Amniotic epithelial cell (primary cell): ENCODE results near the gene MAP4K5.

Experiments
- DNase-seq: peaks from one replicate; pipeline ENCODE4 v3.0.0-alpha.2; 2010; ENCODE audit warnings: low read depth

The MAP4K5 gene

DNA sequence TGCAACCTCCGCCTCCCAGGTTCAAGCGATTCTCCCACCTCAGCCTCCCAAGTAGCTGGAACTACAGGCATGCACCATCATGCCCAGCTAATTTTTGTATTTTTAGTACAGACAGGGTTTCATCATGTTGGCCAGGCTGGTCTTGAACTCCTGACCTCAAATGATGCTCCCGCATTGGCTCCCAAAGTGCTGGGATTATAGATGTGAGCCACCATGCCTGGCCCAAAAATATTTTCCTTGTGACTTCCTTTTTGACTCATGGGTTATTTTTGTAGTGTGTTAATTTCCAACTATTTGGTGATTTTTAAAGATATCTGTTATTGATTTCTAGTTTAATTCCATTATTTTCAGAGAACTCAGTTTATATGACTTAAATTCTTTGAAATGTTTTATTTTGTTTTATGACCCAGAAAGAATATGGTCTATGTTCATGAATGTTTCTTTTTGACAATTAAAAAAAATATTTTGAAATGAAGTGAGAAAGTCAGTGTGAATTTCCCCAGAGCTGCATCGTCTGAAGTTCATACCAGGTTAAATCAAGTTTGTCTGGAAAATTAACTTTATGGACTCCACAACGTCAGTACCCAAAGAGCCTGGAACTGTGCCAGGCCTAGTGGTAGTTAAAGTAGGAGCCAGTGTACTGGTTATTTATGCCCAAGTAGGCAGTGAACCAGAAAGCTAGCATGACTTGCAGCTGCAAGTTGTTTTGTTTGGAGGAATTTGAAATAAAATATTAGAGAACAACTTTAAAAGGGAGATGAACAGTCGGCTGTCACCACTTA lies 132.9 kb downstream of the MAP4K5 start:
- DNase-seq = peak; percentile 12

DNA sequence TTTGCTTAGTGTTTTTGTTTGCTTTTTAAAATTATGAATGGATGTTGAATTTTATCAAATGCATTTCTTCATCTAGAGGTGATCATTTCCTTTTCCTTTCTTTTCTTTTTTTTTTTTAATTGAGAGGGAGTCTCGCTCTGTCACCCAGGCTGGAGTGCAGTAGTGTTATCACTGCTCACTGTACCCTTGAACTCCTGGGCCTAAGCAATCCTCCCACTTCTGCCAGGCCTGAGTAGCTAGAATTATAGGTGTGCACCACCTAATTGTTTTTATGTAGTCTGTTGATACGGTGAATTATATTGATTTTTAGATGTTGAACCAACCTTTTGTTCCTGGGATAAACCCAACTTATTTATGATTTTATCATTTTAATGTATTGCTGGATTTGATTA lies 134.2 kb downstream of the MAP4K5 start:
- DNase-seq = no peak

DNA sequence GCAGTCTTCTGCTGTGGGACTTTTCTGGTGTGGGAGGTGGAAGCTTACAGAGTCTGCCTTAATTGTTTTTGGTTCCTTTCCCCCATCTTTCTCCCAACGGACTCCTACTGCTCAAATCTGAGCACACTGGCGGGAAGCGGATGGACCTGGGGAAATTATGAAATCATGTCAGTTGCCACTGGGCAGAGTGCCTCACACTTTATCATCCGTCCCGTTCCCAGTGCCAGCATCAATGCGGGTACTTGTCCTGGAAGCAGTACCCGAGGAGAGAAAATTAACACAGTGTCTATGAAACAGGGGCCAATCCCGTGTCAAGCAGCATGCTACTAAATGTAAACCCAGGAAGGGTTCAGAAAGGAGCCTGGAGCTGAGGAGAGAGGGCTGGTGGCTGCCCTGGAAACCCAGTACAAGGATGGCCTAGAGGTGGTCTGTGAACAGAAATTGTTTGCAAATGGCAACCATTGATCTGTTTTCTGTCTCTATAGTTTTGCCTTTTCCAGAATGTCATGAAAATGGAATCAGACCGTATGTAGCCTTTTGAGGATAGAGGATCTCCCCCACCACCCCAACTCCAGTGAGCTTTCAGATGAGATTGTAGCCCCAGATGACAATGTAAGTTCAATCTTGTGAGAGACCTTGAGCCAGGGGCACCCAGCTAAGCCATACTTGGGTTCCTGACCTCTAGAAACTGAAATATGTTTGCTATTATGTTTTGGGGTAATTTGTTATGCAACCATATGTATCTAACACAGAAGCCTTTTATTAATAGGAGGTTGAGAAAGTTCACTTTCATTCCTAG lies 134.8 kb downstream of the MAP4K5 start:
- DNase-seq = no peak

DNA sequence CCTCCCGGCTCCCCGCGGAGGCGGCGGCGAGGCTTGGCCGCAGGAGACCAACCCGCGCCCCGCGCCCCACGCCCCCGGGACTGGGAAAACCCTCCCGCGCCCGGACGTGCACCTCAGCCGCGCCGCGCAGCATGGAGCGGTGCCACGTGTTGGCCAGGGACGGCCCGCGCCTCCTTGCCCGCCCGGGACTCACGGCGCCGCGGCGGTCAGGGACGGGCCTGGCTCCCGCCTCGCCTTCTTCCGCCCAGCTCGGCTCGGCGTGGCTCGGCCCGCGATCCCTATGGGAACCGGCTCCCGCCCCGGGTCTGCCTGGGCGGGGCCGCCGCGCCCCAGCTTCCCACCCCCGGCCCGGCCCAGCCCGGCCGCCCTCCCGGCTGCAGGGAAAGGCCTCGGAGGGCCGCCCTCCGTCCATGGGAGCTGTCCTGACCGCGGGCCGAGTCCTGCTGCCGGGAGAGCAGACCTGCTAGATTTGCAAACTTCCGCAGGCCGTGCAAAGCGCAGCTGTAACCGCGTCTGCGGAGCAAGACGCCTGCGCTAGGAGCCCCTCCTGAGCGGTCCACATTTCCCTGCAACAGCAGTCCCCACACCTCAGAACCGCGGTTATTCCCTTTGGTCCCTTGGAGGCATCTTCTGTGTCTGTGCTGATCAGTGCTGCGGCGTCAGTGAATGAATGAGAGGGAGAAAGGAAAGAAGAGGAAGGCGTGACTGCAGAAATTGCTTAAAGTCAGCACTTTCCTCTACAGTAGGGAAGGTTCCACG lies 135.6 kb downstream of the MAP4K5 start, which contains the start of gene CDKL1:
Gene CDKL1, minus strand, starts transcription at position 251 of the 759 bp plus-strand sequence. CDS start 1,013 bp downstream, outside the sequence.
- peak; percentile 68 for DNase-seq

DNA sequence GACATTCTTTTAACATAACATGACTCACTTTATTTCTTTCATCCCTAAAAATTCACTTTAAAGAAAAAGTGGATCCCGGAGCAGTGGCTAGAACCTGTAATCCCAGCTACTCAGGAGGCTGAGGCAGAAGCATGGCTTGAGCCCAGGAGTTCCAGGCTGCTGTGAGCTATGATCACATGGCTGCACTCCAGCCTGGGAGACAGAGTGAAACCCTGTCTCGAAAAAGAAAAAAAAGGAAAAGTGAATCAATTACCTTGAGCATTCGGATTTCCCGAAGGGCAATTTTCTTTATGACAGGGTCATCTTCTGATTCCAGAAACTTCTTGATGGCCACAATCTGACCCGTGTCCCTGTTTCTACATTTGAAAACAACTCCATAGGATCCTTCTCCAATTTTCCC lies 136.9 kb downstream of the MAP4K5 start:
- DNase-seq = no peak

DNA sequence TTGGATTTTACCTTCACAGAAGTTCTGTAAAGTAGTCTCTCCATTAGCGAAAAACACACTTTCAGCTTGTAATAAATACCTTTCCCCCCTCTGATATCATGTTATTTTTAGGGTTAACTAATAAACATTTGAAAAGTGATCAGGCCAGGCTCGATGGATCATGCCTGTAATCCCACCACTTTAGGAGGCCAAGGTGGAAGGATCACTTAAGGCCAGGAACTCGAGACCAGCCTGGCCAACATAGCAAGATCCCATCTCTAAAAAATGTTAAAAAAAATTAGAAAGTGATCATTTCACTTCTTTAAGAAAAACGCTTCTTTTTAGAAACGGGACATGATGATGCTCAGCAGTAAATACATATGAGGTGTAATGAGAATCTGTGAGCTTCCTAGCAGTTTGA lies 137.7 kb downstream of the MAP4K5 start:
- no peak for DNase-seq

DNA sequence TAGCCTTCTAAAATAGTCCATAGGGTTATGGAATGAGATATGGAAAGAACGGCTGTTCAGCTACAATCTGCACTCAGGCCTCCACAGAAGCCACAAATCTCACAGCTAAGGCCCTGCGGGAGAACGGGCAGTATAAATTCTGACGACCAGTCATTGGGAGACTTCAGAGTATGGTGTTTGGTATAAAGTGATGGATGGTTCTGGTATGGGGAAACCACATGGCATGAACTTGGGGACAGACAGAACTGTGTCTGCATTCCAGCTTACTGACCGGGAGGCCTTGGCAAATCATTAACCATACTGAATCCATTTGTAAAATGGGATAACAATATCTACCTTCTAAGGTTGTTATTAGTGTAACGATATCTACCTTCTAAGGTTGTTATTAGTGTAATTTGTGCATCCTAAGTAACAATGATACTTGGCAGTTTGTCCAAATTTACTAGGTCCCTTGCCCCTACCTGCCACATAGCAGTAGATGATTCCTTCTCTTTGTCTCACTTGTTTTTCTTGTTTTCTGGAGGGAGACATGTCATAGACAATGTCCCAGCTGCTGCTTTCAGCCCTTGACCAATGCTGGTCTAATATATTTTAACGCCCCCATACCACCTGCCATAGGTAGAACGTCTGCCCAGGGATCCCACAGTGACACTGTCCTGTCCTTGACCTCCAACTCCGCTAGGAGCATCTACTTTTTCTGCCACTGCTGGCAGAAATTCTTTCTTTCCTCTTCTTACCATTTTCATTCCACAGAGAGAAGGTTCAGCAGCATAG lies 142.5 kb downstream of the MAP4K5 start:
- no peak for DNase-seq

DNA sequence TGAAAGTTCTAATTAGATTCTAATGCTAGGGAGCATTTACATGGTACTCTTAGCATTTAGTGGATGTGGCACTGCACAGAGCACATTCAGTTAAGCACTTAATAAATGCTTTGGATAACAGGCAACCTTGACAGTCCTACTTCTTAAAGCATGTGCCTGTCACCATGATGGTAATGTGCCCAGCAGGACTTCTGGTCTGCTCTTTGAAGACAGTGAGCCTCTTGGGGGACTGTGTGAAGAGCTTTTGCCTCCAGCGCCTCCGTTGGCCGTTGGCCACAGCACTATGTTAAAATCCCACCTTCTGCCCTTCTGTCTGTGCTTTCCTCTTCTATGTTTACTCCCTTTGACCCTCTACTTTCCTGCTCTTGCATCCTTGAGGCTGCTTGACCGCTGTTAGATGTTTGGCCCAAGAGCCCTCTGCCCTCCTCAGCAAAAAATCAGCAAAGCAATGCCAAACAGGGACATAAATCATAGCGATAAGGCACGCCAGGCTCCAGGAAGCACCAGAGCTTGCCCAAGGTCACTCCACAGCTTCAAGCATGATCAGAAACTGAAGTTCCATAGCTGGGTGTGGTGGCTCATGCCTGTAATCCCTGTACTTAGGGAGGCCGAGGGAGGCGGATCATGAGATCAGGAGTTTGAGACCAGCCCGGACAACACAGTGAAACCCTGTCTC lies 144.0 kb downstream of the MAP4K5 start:
- peak; percentile 97 for DNase-seq

DNA sequence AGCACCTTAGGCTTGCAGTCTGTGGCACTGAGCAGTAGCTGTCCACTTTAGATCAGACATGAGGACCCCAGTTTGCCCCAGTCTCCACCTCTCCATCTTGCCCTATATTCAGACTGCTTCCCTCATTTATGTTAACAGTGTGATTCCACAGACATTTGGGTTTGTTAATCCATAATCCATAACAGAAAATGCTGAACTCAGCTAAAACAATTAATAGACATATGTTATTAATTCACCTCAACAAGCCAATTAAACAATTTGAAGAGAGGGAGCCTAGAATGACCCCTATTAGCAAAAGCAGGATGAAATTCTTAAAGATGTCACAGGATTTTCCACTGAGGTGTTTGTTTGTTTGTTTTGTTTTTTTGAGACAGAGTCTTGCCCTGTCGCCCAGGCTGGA lies 144.8 kb downstream of the MAP4K5 start:
- DNase-seq = no peak

DNA sequence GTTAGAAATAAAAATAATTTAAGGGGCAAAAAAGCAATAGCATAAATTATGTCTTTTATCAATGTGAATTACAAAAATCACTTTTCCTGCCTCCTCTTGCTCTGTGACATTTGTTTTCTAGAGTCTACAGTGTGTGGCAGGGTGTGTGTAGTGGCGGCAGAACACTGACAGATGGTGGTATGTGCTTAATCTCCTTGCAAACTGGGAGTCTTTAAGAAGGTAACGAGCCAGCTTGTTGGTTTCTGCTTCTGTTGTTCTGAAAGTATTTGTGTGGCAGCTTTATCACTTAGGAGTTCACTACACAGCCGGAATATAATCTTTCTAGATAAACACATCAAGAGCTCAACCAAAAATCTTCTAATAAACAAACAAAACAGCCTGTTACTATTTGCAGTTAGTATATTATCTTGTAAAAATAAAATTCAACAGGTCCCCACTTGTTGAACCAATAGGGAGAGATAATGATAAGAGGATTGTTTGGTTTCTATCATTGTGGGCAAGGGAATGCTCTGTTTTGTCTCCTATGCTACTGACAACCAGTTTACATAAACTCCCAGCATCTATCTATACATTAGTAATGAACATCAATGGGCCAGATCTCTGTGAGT lies 148.6 kb downstream of the MAP4K5 start:
- peak; percentile 59 for DNase-seq

DNA sequence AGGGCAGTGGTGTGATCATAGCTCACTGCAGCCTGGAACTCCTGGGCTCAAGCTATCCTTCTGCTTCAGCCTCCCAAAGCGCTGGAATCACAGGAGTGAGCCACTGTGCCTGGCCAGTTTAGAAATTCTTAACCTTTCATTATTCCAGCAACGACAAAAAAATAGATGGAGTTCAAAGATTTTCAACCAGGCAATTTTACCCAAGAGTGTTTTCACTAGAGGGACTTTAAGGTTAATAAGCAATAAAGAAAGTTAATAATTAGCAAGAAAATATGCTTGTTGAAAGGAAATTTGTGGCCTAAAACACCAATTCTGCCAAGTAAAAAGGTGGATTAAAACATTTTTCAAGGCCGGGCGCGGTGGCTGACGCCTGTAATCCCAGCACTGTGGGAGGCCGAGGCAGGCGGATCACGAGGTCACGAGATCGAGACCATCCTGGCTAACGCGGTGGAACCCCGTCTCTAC lies 150.5 kb downstream of the MAP4K5 start:
- no peak for DNase-seq

DNA sequence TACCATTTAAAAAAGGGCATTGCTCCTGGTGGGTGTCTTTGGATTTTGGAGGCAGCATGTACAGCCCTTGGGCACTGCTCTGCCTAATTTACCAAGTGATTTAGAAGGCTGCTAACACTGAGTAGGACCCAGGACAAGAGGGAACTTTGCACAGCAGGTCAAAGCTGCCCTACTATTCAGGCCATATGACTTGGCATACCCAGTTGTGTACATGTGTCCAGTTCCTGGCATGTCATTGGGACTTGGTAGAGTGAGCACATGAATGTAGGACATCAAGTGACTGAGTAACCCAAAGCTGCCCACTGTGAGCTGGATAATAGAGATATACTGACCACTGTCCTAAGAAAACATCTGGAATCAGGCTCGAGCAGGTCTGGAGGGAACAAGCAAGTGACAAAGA lies 151.4 kb downstream of the MAP4K5 start:
- DNase-seq = no peak

DNA sequence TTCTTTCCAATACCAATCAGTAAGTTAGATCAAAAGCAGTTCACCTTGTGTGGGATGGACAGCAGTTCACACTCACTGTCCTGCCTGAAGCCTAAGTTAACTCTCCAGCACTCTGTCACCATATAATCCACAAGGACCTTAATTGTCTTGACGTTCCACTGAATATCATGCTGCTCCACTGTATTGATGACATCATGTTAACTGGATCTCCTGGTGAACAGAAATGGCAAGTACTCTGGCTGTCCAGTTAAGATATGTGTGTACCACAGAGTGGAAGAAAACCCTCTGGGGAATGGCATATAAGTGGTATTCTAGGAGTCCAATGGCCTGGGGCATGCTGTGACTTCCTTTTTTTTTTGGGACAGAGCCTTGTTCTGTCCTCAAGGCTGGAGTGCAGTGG lies 151.9 kb downstream of the MAP4K5 start:
- DNase-seq = no peak

DNA sequence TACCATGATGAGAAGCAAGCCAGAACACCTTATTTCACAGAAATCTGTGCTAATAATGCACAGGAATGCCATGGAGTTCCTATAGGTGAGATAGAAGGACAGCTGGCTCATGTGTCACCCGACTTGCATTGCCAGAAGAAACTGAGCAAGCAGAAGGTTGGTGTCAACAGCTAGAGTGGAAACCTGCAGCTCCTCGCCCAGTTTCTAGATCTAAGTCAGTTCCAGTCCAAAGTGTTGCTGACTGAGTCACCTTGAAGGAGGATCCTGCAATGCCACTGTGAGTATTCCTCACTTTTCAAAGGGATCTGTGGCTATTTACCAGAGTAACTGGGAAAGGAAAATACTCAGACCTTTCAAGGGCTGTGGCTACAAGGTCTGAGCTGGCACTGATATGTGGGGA lies 152.8 kb downstream of the MAP4K5 start:
- no peak for DNase-seq

DNA sequence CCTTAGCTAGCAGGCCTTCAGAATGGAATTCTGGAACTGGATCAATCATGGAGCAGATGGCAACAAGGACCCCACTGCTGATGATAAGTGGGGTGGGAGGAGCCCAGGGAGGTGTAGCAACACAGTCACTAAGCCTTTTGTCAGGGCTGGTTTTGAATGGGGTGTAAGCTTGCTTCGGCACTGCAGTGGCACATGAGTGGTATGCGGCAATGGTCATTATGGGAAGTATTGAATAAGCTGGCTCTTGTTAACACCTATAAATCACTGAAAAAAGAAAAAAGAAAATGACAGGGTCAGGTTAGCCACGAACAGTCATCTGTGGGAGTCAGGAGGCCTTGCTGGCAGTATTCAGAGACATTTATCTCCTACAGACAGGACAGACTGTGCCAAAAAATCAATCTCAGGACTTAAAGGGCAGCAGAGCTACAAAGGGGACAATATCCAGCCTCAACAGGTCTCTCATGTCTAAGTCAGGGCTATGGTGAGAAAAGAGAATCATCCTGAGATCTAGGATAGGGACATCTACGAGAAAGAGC lies 154.8 kb downstream of the MAP4K5 start:
- DNase-seq = no peak

DNA sequence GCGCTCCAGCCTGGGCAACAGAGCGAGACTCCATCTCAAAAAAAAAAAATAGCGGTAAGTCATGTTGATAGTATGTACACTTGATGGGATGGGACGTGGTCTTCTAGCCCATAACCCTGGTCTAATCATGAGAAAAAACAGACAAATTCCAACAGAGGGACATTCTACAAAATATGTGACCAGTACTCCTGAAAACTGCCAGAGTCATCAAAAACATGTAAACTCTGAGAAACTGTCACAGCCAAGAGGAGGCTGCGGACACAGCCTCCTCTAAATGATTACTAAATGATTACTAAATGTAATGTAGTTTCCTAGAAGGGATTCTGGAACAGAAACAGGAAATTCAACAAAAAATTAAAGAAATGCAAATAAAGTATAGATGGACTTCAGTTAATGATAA lies 156.6 kb downstream of the MAP4K5 start:
- no peak for DNase-seq

DNA sequence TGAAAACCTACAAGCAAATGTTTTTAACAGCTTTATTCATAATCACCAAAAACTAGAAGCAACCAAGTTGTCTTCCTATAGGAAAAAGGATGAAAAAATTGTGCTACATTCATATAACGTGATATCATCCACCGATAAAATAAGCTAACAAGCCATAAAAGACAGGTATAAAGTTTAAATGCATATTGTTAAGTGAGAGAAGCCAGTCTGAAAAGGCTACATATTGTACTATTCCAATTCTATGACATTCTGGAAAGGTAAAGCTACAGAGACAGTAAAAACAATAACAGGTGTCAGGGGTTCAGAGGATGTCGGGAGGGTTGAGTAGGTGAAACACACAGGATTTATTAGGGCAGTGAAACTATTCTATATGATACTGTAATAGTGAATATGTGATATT lies 158.4 kb downstream of the MAP4K5 start:
- DNase-seq = no peak

DNA sequence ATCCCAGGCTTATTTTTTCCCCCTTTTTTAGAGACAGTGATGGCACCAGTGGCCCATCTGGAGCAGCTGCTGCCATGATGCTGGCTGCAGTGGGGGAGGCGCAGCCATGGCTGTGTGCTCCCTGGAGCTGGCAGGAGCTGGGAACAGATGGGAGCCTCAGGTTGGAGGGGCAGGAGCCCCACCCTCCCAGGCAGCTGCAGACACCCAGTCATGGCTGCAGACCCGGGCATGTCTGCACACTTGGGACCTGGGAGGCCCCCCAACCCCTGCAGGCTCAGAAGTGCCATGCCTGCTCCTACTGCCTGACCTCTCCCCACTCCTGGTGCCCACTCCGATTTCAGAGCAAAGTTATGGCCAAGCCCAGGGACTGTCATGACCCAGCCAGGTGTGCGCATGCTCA lies 160.8 kb downstream of the MAP4K5 start:
- no peak for DNase-seq
